ENCODE measurements around the gene CCDC18.

- TF ChIP-seq BHLHE40 (IDR thresholded peaks at IDR 0.05; ENCODE audit: borderline replicate concordance) (no peak), FOXM1 (IDR thresholded peaks at IDR 0.05; ENCODE audit: borderline replicate concordance) (no peak), SP1 (IDR thresholded peaks at IDR 0.05) (no peak), FOXK2 (IDR thresholded peaks at IDR 0.05) (no peak), ARNT (IDR thresholded peaks at IDR 0.05) (no peak), ELF4 (IDR thresholded peaks at IDR 0.05) (no peak), L3MBTL2 (conservative IDR thresholded peaks at IDR 0.05) (no peak)
Measured at GRCh38 chr1:93244298-93245069, 64.0 kb downstream of the CCDC18 start.
